Measurements from ENCODE around the gene FILIP1L. TPM values are rescaled to one million over a fixed set of nuclear protein-coding genes. Genes with fewer than 3 reads are reported as not detected.

The FILIP1L gene
- total RNA-seq, 1 experiment from 2014 or later, result 15.5 TPM

- H3K4me1 ChIP-seq, result peaks cover 46% of the 10 kb centered on the region
- Mint-ChIP-seq H3K27me3 (ENCODE audit: insufficient read depth, unreplicated experiment) (no peaks in the 10 kb centered on the region), H3K4me1 (ENCODE audit: low read depth, unreplicated experiment) (peaks cover 46% of the 10 kb centered on the region), H3K36me3 (ENCODE audit: insufficient read depth, unreplicated experiment) (peaks cover 18% of the 10 kb centered on the region), H3K9me3 (ENCODE audit: unreplicated experiment) (no peaks in the 10 kb centered on the region), H3K27ac (ENCODE audit: unreplicated experiment) (peak overlapping the region; percentile 73), H3K4me3 (ENCODE audit: unreplicated experiment) (peak overlapping the region; percentile 69)
- no peaks in the 10 kb centered on the region for H3K9me3 ChIP-seq
- BruUV-seq (replicated peaks), result no TSS peak
- peak overlapping the region; percentile 31 for H3K4me3 ChIP-seq (ENCODE audit: low read depth, low read length)
- no peaks in the 10 kb centered on the region for H3K27me3 ChIP-seq (replicated peaks; ENCODE audit: control insufficient read depth, insufficient read depth, low read length)
- TF ChIP-seq, protein P1, sequence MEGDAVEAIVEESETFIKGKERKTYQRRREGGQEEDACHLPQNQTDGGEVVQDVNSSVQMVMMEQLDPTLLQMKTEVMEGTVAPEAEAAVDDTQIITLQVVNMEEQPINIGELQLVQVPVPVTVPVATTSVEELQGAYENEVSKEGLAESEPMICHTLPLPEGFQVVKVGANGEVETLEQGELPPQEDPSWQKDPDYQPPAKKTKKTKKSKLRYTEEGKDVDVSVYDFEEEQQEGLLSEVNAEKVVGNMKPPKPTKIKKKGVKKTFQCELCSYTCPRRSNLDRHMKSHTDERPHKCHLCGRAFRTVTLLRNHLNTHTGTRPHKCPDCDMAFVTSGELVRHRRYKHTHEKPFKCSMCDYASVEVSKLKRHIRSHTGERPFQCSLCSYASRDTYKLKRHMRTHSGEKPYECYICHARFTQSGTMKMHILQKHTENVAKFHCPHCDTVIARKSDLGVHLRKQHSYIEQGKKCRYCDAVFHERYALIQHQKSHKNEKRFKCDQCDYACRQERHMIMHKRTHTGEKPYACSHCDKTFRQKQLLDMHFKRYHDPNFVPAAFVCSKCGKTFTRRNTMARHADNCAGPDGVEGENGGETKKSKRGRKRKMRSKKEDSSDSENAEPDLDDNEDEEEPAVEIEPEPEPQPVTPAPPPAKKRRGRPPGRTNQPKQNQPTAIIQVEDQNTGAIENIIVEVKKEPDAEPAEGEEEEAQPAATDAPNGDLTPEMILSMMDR (IDR thresholded peaks at IDR 0.05; ENCODE audit: insufficient read depth in 1 of 2, low read depth in 1 of 2, low read length in 1 of 2, severe bottlenecking in 1 of 2, unreplicated experiment in 1 of 2), result no peak
- POLR2A ChIA-PET, result interaction anchor here (0.8 to 2.0 kb wide), 7 partner anchors 10 to 184 kb away, joined by 3 to 9 read pairs (median 5); partner anchors contain the start of gene TBC1D23
- intact Hi-C loops (cut with micrococcal nuclease; ENCODE audit: unreplicated experiment), result loop anchor here (1.0 to 2.0 kb wide), 7 partner anchors 22 to 233 kb away; no protein-coding TSS in a partner anchor
- CTCF ChIA-PET, result interaction anchor here (1.0 to 2.1 kb wide), 7 partner anchors 14 to 244 kb away, joined by 3 to 9 read pairs (median 8); partner anchors contain the start of gene TBC1D23
- DNase-seq, result peak; percentile 76 to 81
- H3K36me3 ChIP-seq (ENCODE audit: control insufficient read depth, insufficient read depth, low read length), result no peaks in the 10 kb centered on the region
Measured at GRCh38 chr3:100075851-100076730, 38.2 kb downstream of the FILIP1L start.

DNA sequence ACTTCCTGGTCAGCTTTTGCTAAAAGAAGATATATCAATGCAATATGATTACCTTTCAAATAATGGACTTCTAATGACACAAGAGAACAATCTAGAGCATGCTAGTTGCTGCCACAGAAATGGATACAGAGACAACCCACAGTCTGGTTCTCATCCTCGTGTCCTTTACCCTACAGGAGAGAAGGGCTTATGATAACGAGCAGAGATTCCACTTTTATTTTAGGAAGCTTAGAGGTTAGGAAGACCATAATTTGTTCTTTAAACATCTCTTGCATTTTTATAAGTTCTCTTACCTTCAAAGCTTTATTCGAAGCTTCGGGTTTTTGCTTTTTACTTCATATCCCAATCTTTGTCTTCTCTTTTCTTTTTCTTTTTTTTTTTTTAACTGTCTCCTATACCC, 39.1 kb downstream of the FILIP1L start:
- Mint-ChIP-seq H3K27me3 (ENCODE audit: insufficient read depth, unreplicated experiment) (no peaks in the 10 kb centered on the region), H3K4me3 (ENCODE audit: unreplicated experiment) (peak overlapping the region; percentile 69), H3K36me3 (ENCODE audit: insufficient read depth, unreplicated experiment) (peaks cover 18% of the 10 kb centered on the region), H3K9me3 (ENCODE audit: unreplicated experiment) (no peaks in the 10 kb centered on the region), H3K27ac (ENCODE audit: unreplicated experiment) (peak overlapping the region; percentile 73), H3K4me1 (ENCODE audit: low read depth, unreplicated experiment) (peaks cover 37% of the 10 kb centered on the region)
- Histone ChIP-seq H3K9me3 (no peaks in the 10 kb centered on the region), H3K4me1 (peaks cover 38% of the 10 kb centered on the region), H3K4me3 (ENCODE audit: low read depth, low read length) (no peak overlapping the region), H3K36me3 (ENCODE audit: control insufficient read depth, insufficient read depth, low read length) (no peaks in the 10 kb centered on the region), H3K27me3 (replicated peaks; ENCODE audit: control insufficient read depth, insufficient read depth, low read length) (no peaks in the 10 kb centered on the region)
- intact Hi-C loops (cut with micrococcal nuclease; ENCODE audit: unreplicated experiment), result no loop called here
- TF ChIP-seq, protein P1 (IDR thresholded peaks at IDR 0.05; ENCODE audit: insufficient read depth in 1 of 2, low read depth in 1 of 2, low read length in 1 of 2, severe bottlenecking in 1 of 2, unreplicated experiment in 1 of 2), result no peak
- ChIA-PET CTCF (interaction anchor here (1.1 to 2.1 kb wide), 4 partner anchors 15 to 186 kb away, joined by 4 to 9 read pairs (median 8); partner anchors contain the start of gene TBC1D23), POLR2A (interaction anchor here (0.6 to 2.0 kb wide), 5 partner anchors 17 to 185 kb away, joined by 4 to 9 read pairs (median 5); partner anchors contain the start of gene TBC1D23)
- no TSS peak for BruUV-seq (replicated peaks)
- no peak for DNase-seq

- Mint-ChIP-seq H3K4me3 (ENCODE audit: unreplicated experiment) (no peak overlapping the region), H3K27me3 (ENCODE audit: insufficient read depth, unreplicated experiment) (no peaks in the 10 kb centered on the region), H3K27ac (ENCODE audit: unreplicated experiment) (peak overlapping the region; percentile 44), H3K4me1 (ENCODE audit: low read depth, unreplicated experiment) (peaks cover 36% of the 10 kb centered on the region), H3K9me3 (ENCODE audit: unreplicated experiment) (no peaks in the 10 kb centered on the region), H3K36me3 (ENCODE audit: insufficient read depth, unreplicated experiment) (peaks cover 25% of the 10 kb centered on the region)
- no peak for DNase-seq
- intact Hi-C loops (cut with micrococcal nuclease; ENCODE audit: unreplicated experiment), result no loop called here
- no TSS peak for BruUV-seq (replicated peaks)
- peaks cover 41% of the 10 kb centered on the region for H3K4me1 ChIP-seq
- H3K27me3 ChIP-seq (replicated peaks; ENCODE audit: control insufficient read depth, insufficient read depth, low read length), result no peaks in the 10 kb centered on the region
- CTCF ChIA-PET, result no interaction called here
- H3K36me3 ChIP-seq (ENCODE audit: control insufficient read depth, insufficient read depth, low read length), result no peaks in the 10 kb centered on the region
- POLR2A ChIA-PET, result no interaction called here
- no peak overlapping the region for H3K4me3 ChIP-seq (ENCODE audit: low read depth, low read length)
- no peaks in the 10 kb centered on the region for H3K9me3 ChIP-seq
- TF ChIP-seq, protein P1 (IDR thresholded peaks at IDR 0.05; ENCODE audit: insufficient read depth in 1 of 2, low read depth in 1 of 2, low read length in 1 of 2, severe bottlenecking in 1 of 2, unreplicated experiment in 1 of 2), result no peak
Measured at GRCh38 chr3:100073714-100074307, 40.5 kb downstream of the FILIP1L start.
